HepG2 (cell line): ENCODE results near the gene RTBDN. TPM values are rescaled to one million over a fixed set of nuclear protein-coding genes. Genes with fewer than 3 reads are reported as not detected.
A peak's percentile ranks its signal among the peaks of the same experiment; 100 is the strongest.

ENCODE experiments used
- POGZ ChIP-seq: sonication (generic); formaldehyde crosslinking; IDR thresholded peaks from 2 replicates; pipeline ENCODE4 v1.4.0; 2020; ENCODE audit warnings: mild to moderate bottlenecking, missing genetic modification reagents
- RARA ChIP-seq: IDR thresholded peaks from 2 replicates; pipeline ENCODE4 v1.6.1; 2016; ENCODE audit warnings: missing genetic modification reagents, missing compliant biosample characterization
- RXRB ChIP-seq: IDR thresholded peaks from 2 replicates; pipeline ENCODE4 v1.6.1; 2016; ENCODE audit warnings: borderline replicate concordance, missing genetic modification reagents, missing compliant biosample characterization
- SKIL ChIP-seq: sonication (generic); formaldehyde crosslinking; IDR thresholded peaks from 2 replicates; pipeline ENCODE4 v1.8.0; 2022; ENCODE audit warnings: missing genetic modification reagents, mild to moderate bottlenecking, moderate library complexity, borderline replicate concordance
- SNAPC5 ChIP-seq: sonication (generic); formaldehyde crosslinking; IDR thresholded peaks from 2 replicates; pipeline ENCODE4 v1.8.1; 2023; ENCODE audit warnings: mild to moderate bottlenecking, missing genetic modification reagents, borderline replicate concordance
- SP5 ChIP-seq: IDR thresholded peaks from 2 replicates; pipeline ENCODE4 v1.6.1; 2016; ENCODE audit warnings: low read depth, borderline replicate concordance
- TARDBP ChIP-seq: sonication (generic); formaldehyde crosslinking; IDR thresholded peaks from 2 replicates; pipeline ENCODE4 v1.8.0; 2022; ENCODE audit warnings: mild to moderate bottlenecking, missing genetic modification reagents
- THRA ChIP-seq: sonication (generic); formaldehyde crosslinking; IDR thresholded peaks from 2 replicates; pipeline ENCODE4 v1.4.0; 2020; ENCODE audit warnings: missing genetic modification reagents, borderline replicate concordance
- ZBTB40 ChIP-seq, 2 experiments: fragments of 450-650 bp in 1 of 2; sonication (generic) in 1 of 2; formaldehyde crosslinking in 1 of 2; IDR thresholded peaks; 2 replicates each; pipeline versions ENCODE4 v1.6.1 to v1.8.0; 2016 to 2022; ENCODE audit warnings: antibody characterized with exemption in 1 of 2, mild to moderate bottlenecking in 1 of 2, missing genetic modification reagents in 1 of 2
- ZNF18 ChIP-seq: sonication (generic); formaldehyde crosslinking; IDR thresholded peaks from 2 replicates; pipeline ENCODE4 v1.8.0; 2022; ENCODE audit warnings: mild to moderate bottlenecking, missing genetic modification reagents; ENCODE audit not compliant: insufficient replicate concordance
- ZNF296 ChIP-seq: sonication (generic); formaldehyde crosslinking; conservative IDR thresholded peaks from 2 replicates; pipeline ENCODE4 v1.5.0; 2020; ENCODE audit warnings: mild to moderate bottlenecking, missing genetic modification reagents
- ZNF577 ChIP-seq: sonication (generic); formaldehyde crosslinking; IDR thresholded peaks from 2 replicates; pipeline ENCODE4 v1.4.0; 2020; ENCODE audit warnings: mild to moderate bottlenecking, low read depth, missing genetic modification reagents, borderline replicate concordance
- ZNF891 ChIP-seq: sonication (generic); formaldehyde crosslinking; IDR thresholded peaks from 2 replicates; pipeline ENCODE4 v1.5.0; 2020; ENCODE audit warnings: mild to moderate bottlenecking, missing genetic modification reagents
- polyA plus RNA-seq, 8 experiments: library from polyadenylated mRNA; depleted of rRNA in 3 of 8; stranded (reverse) in 7 of 8; unstranded in 1 of 8; fragments of >200 nt; fragmentation: Illumina TruSeq in 4 of 8; extraction: Trizol in 4 of 8; gene quantifications; 2 replicates each; pipeline versions ENCODE4 v1.2.1 to v1.2.3, GENCODE V29; 2011 to 2016; ENCODE audit warnings: low read depth in 4 of 8, missing spikeins in 1 of 8, mixed read lengths in 1 of 8; ENCODE audit not compliant: insufficient read depth in 1 of 8
- total RNA-seq, 5 experiments: library from RNA; depleted of rRNA; stranded (reverse); fragments of >200 nt; fragmentation: Illumina TruSeq; extraction: Trizol; gene quantifications; 2 replicates each; pipeline ENCODE4 v1.2.3, GENCODE V29; 2016; ENCODE audit warnings: low read depth in 1 of 5

RTBDN gene
- total and polyA plus RNA-seq, 2 of the 13 experiments (the other 11 are each of a cell fraction or from before 2014, with no cell fraction given), result 0.27 to 0.48 TPM

GRCh38 chr19:12783849-12784393 is 50.5 kb downstream of the RTBDN start (continued):
- TF ChIP-seq SKIL (peak; percentile 99), RARA (CRISPR knock-in tag) (peak; percentile 92), THRA (peak; percentile 64; the same call in 1 of the 2 replicates), ZNF577 (CRISPR knock-in tag) (no peak), ZNF296 (CRISPR knock-in tag) (0 out of 2 replicates have a peak, but pooled peaks have one; percentile 44), SP5 (CRISPR knock-in tag) (peak; percentile 45; the same call in 1 of the 2 replicates), POGZ (0 out of 2 replicates have a peak, but pooled peaks have one; percentile 26), SNAPC5 (CRISPR knock-in tag) (no peak), ZNF891 (CRISPR knock-in tag) (0 out of 2 replicates have a peak, but pooled peaks have one; percentile 51), RXRB (peak; percentile 68), ZBTB40 (IDR thresholded peaks at IDR 0.05) (no peak), ZBTB40 (CRISPR knock-in tag; IDR thresholded peaks at IDR 0.05) (0 out of 2 replicates have a peak, but pooled peaks have one; percentile 45), ZNF18 (CRISPR knock-in tag) (peak; percentile 75), TARDBP (CRISPR knock-in tag) (0 out of 2 replicates have a peak, but pooled peaks have one; percentile 39)
- TF ChIP-seq, all 625 proteins: peak for 61
